Chondrocyte (in vitro differentiated cells): ENCODE measurements around the gene ANXA11. TPM values are rescaled to one million over a fixed set of nuclear protein-coding genes. Genes with fewer than 3 reads are reported as not detected.
"Not testable (repeated sequence)": the region's sequence is repeated elsewhere in the genome, so short reads cannot be mapped to it uniquely, and the experiment has no call there.

Experiments
- DNase-seq: peaks from one replicate; pipeline ENCODE4 v3.0.0; 2021; ENCODE audit warnings: mixed read lengths, low spot score
- H3K27ac Mint-ChIP-seq: one replicate; pipeline ENCODE4 v1.8.0; 2021; ENCODE audit warnings: mild to moderate bottlenecking, moderate library complexity, mixed read lengths; ENCODE audit not compliant: unreplicated experiment
- H3K27me3 Mint-ChIP-seq: 2 replicates; pipeline ENCODE4 v1.8.0; 2021; ENCODE audit warnings: low read depth, mixed read lengths
- H3K36me3 Mint-ChIP-seq: 2 replicates; pipeline ENCODE4 v1.8.0; 2021; ENCODE audit warnings: low read depth, mixed read lengths
- H3K4me1 Mint-ChIP-seq: 2 replicates; pipeline ENCODE4 v1.8.0; 2021; ENCODE audit warnings: low read depth, mild to moderate bottlenecking, mixed read lengths
- H3K4me3 Mint-ChIP-seq: one replicate; pipeline ENCODE4 v1.8.0; 2021; ENCODE audit warnings: mild to moderate bottlenecking, moderate library complexity, mixed read lengths; ENCODE audit not compliant: unreplicated experiment
- H3K9me3 Mint-ChIP-seq: 2 replicates; pipeline ENCODE4 v1.8.0; 2021; ENCODE audit warnings: low read depth, mixed read lengths
- total RNA-seq: library from RNA; stranded (reverse); gene quantifications from 3 replicates; pipeline ENCODE4 v1.2.1, GENCODE V29; 2021
- TF ChIP-seq, protein P1 (sequence below): fragments of 200-600 bp; sonication (generic); IDR thresholded peaks from 2 replicates; pipeline ENCODE4 v1.5.0; 2021; ENCODE audit warnings: antibody characterized with exemption, mild to moderate bottlenecking, moderate library complexity

Gene ANXA11
- total RNA-seq, 1 donor from 2014 or later: 139 TPM

DNA sequence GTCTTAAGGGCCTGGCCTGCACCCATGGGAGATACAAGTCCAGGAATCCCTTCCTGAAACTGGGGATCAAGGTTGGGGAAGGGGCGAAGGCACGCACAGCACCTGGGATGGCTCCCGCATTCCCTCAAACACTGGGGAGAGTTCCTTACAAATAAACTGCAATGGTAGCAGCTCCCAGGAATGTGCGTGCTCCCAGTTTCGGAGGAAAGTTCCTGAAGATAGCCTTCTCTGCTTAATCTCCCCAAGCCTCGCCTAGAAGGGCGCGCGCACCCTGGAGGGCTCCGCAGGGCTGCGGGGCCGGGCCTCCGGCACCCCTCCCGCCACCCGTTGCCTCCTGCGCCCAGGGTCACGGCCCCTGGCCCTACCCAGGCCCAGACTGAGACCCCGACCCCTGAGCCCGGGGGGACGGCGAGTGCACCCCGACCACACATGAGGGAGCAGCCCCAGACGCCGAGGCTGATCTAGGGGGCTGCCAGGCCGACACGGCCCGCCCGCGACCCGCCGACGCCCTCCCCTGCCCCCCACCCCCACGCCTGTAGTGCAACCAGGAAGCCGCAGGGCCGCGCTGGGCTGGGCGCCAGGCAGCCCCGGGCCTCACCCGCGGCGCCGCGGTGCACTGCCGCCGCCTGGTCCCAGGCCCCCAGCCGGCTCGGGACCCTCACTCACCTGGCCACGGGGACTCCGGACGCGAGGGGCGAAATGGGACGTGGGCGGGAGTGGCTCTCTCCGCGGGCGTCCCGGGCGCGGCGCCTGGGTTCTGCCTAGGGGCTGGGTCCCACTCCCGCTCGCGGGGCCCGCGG lies 460 bp downstream of the ANXA11 start:
- Mint-ChIP-seq H3K4me3 (peak overlapping the region; percentile 87), H3K4me1 (peaks cover 67% of the 10 kb centered on the region), H3K9me3 (no peaks in the 10 kb centered on the region), H3K36me3 (peaks cover 2% of the 10 kb centered on the region), H3K27me3 (no peaks in the 10 kb centered on the region), H3K27ac (peak overlapping the region; percentile 94)
- TF ChIP-seq, protein P1, sequence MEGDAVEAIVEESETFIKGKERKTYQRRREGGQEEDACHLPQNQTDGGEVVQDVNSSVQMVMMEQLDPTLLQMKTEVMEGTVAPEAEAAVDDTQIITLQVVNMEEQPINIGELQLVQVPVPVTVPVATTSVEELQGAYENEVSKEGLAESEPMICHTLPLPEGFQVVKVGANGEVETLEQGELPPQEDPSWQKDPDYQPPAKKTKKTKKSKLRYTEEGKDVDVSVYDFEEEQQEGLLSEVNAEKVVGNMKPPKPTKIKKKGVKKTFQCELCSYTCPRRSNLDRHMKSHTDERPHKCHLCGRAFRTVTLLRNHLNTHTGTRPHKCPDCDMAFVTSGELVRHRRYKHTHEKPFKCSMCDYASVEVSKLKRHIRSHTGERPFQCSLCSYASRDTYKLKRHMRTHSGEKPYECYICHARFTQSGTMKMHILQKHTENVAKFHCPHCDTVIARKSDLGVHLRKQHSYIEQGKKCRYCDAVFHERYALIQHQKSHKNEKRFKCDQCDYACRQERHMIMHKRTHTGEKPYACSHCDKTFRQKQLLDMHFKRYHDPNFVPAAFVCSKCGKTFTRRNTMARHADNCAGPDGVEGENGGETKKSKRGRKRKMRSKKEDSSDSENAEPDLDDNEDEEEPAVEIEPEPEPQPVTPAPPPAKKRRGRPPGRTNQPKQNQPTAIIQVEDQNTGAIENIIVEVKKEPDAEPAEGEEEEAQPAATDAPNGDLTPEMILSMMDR: peak; percentile 18
- no peak for DNase-seq

DNA sequence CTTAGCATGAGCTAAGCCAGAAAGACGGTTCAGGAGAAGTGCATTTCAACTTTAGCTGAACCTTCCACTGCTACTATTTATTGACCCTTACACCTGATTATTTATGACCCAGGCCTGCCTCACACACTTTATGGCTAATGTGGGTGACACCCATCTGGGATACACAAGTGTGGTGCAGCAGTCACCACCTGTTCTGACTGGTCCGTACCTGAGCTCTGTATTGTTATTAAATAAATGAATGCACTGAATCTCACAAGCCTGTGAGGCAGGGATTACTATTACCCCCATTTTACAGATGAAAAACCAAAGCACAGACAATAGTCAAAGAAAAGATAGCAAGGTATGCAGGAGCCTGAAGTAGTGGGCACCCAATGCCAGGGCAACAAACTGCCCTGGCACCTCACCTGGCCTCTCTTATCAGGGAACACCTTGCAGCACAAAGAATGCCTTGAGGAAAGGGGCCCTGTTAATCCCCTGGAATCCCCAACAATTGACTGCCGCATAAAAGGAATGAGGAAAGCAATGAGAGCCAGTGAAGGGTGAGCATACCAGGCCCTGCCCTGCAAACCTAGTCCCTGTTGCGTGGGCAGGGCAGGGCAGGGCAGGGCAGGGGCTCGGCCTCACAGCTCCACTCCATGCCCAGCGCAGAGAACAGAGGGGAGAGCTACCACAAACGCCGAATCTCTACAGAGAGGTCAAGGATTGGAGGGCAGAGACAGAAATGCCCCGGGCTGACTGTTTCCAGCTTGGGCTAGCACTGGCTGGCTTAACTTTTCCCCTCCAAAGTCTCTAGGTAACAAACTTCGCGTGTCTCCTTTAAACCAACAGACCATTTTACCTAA lies 1.3 kb downstream of the ANXA11 start:
- no peaks in the 10 kb centered on the region for H3K9me3 Mint-ChIP-seq
- peak overlapping the region; percentile 87 for H3K4me3 Mint-ChIP-seq
- H3K27me3 Mint-ChIP-seq: no peaks in the 10 kb centered on the region
- H3K27ac Mint-ChIP-seq: peak overlapping the region; percentile 94
- TF ChIP-seq, protein P1: no peak
- H3K36me3 Mint-ChIP-seq: peaks cover 2% of the 10 kb centered on the region
- peaks cover 75% of the 10 kb centered on the region for H3K4me1 Mint-ChIP-seq
- DNase-seq: no peak

DNA sequence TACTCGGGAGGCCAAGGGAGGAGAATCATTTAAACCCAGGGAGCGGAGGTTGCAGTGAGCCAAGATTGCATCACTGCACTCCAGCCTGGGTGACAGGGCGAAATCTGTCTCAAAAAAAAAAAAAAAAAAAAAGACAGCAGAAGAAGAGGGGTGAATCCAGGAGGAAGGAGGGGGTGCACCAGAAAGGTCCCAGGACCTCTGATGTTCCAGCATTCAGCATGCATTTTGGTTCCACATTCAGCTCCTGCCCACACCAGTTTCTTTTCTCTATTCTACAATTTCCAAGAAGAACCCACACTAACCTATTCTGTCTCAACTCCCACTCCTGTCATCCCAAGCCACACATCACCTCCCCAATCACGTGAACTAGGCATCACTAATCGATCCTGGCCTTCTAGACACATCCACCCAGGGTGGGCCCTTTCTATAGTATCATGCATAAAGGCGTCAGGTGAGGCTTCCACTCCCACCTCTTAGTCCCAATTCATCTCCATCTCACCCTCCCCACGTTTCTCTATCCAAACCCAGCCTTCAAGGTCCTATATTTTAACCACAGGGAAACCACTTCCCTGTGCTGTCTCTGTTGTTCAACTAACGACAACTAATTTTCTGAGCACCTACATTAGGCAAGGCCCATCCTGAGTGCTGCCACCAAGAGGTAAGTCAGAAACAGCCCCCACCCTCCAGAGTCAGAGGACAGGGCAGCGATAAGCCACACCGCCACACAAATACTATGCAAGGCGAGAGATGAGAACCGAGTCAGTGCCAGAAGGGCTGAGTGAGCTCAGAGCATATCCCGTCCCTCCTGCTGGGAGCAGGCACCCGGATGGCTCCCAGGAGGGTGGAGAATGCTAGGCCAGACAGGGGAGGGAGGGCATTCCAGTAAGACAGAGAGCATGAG lies 2.2 kb downstream of the ANXA11 start:
- TF ChIP-seq, protein P1: peak; percentile 60
- H3K36me3 Mint-ChIP-seq: peaks cover 2% of the 10 kb centered on the region
- peak overlapping the region; percentile 87 for H3K4me3 Mint-ChIP-seq
- DNase-seq: no peak
- no peaks in the 10 kb centered on the region for H3K9me3 Mint-ChIP-seq
- peak overlapping the region; percentile 94 for H3K27ac Mint-ChIP-seq
- no peaks in the 10 kb centered on the region for H3K27me3 Mint-ChIP-seq
- H3K4me1 Mint-ChIP-seq: peaks cover 83% of the 10 kb centered on the region

DNA sequence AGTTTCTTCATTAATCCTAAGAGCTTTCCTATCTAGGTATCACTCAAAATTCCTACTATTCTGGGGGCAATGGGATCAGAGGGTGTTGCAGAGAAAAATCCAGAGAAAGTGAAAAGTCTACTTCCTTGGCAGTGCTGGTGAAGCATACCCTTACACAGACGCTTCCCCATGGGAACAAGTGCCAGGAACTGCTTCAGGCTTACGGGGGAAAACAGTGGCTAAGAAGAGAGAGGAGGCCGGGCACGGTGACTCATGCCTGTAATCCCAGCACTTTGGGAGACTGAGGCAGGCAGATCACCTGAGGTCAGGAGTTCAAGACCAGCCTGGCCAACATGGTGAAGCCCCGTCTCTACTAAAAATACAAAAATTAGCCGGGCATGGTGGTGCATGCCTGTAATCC lies 2.8 kb downstream of the ANXA11 start:
- H3K4me1 Mint-ChIP-seq: peaks cover 87% of the 10 kb centered on the region
- peak overlapping the region; percentile 43 for H3K27ac Mint-ChIP-seq
- not testable (repeated sequence) for DNase-seq, H3K27me3 Mint-ChIP-seq, H3K9me3 Mint-ChIP-seq, H3K36me3 Mint-ChIP-seq
- peak overlapping the region; percentile 50 for H3K4me3 Mint-ChIP-seq

DNA sequence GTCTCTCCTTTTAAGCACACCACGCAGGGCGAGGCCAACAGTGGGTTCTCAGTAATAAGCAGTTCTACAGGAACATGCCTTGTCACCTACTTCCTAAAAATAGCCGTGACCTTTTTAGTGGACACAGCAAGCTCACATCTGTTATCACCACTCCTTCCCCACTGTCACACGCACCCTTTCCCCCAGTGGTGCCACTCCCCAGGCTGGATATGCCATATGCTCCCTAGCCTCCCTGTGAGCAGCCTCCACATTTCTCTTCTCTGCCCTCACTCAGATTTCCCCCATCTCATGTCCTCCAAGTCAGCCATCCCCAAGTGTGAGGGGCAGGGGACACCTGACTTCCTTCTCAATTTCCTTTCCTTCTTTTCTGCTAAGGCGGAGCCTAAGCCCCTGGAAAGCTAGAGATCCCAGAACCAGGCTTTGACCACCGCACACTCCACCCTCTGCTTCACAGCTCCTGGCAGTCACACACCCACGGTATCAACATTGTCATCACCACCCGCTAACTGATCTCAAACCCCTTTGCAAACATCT lies 3.7 kb downstream of the ANXA11 start:
- peak overlapping the region; percentile 80 for H3K27ac Mint-ChIP-seq
- TF ChIP-seq, protein P1: no peak
- H3K4me3 Mint-ChIP-seq: no peak overlapping the region
- H3K4me1 Mint-ChIP-seq: peaks cover 87% of the 10 kb centered on the region
- H3K9me3 Mint-ChIP-seq: no peaks in the 10 kb centered on the region
- no peaks in the 10 kb centered on the region for H3K27me3 Mint-ChIP-seq
- DNase-seq: no peak
- H3K36me3 Mint-ChIP-seq: peaks cover 2% of the 10 kb centered on the region
